Common myeloid progenitor, CD34-positive (primary cell): ENCODE results near the gene IDI1.

Experiments
- CTCF ChIA-PET: fragments of 350-600 bp; sonication (Branson Sonifier 250); formaldehyde crosslinking; loops from one replicate; lab custom pipeline; 2021; ENCODE audit warnings: antibody characterized with exemption; lab: Charles Lee
- POLR2A ChIA-PET: fragments of 350-600 bp; sonication (Branson Sonifier 250); formaldehyde crosslinking; loops from one replicate; lab custom pipeline; 2021; ENCODE audit warnings: antibody characterized with exemption; lab: Charles Lee
- DNase-seq, 3 donors: peaks; one replicate each; pipeline versions ENCODE4 v3.0.0 to v3.0.0-alpha.2; 2013
- H3K27ac ChIP-seq, 2 experiments: 1 replicate in 1 of 2; 2 replicates in 1 of 2; pipeline ENCODE4 v1.7.0; 2013; ENCODE audit warnings: inconsistent platforms in 2 of 2, low read length in 2 of 2, mild to moderate bottlenecking in 2 of 2, low read depth in 1 of 2, moderate library complexity in 1 of 2; ENCODE audit not compliant: severe bottlenecking in 2 of 2, insufficient read depth in 1 of 2, poor library complexity in 1 of 2
- H3K27me3 ChIP-seq, 5 experiments: replicated peaks in 2 of 5; 1 replicate in 3 of 5; 2 replicates in 2 of 5; pipeline versions ENCODE4 v1.6.1 to v1.7.0; 2013; ENCODE audit warnings: low read length in 4 of 5, mild to moderate bottlenecking in 2 of 5, moderate library complexity in 2 of 5, inconsistent platforms in 1 of 5; ENCODE audit not compliant: insufficient read depth in 5 of 5, control insufficient read depth in 4 of 5
- H3K36me3 ChIP-seq, 4 experiments: 1 replicate in 2 of 4; 2 replicates in 2 of 4; pipeline versions ENCODE4 v1.6.1 to v1.7.0; 2013; ENCODE audit warnings: low read length in 3 of 4, control low read depth in 1 of 4, mild to moderate bottlenecking in 1 of 4; ENCODE audit not compliant: control insufficient read depth in 4 of 4, insufficient read depth in 4 of 4
- H3K4me1 ChIP-seq, 4 experiments: 1 replicate in 3 of 4; 2 replicates in 1 of 4; pipeline versions ENCODE4 v1.6.1 to v1.7.1; 2013; ENCODE audit warnings: low read length in 3 of 4, mild to moderate bottlenecking in 3 of 4, control low read depth in 1 of 4, inconsistent platforms in 1 of 4, moderate library complexity in 1 of 4; ENCODE audit not compliant: control insufficient read depth in 4 of 4, insufficient read depth in 4 of 4; ENCODE audit errors: control extremely low read depth in 1 of 4
- H3K4me3 ChIP-seq, 7 experiments: 1 replicate in 4 of 7; 2 replicates in 3 of 7; pipeline versions ENCODE4 v1.5.1 to v1.7.0; 2013; ENCODE audit warnings: mild to moderate bottlenecking in 7 of 7, low read length in 6 of 7, moderate library complexity in 6 of 7, inconsistent platforms in 2 of 7, low read depth in 2 of 7, control low read depth in 1 of 7; ENCODE audit not compliant: insufficient read depth in 4 of 7, control insufficient read depth in 1 of 7; ENCODE audit errors: extremely low read depth in 1 of 7
- H3K9me3 ChIP-seq, 5 experiments: 1 replicate in 4 of 5; 2 replicates in 1 of 5; pipeline versions ENCODE4 v1.6.1 to v1.7.1; 2013; ENCODE audit warnings: low read length in 4 of 5, mild to moderate bottlenecking in 2 of 5, inconsistent platforms in 1 of 5, low read depth in 1 of 5, moderate library complexity in 1 of 5; ENCODE audit not compliant: control insufficient read depth in 4 of 5, insufficient read depth in 2 of 5; ENCODE audit errors: control extremely low read depth in 1 of 5
- WGBS: methylation state at CpG from one replicate; pipeline ENCODE4 v1.1.5; 2013; ENCODE audit not compliant: insufficient coverage; 5-methylcytosine and 5-hydroxymethylcytosine counted together

IDI1 gene

GRCh38 chr10:1029838-1030237 lies 19.1 kb downstream of the IDI1 start:
- 94% methylated on average over 6 of the region's 7 CpGs for WGBS
- Histone ChIP-seq H3K36me3 (no peaks in the 10 kb centered on the region), H3K4me3 (no peak overlapping the region), H3K4me1 (no peaks in the 10 kb centered on the region), H3K27ac (no peak overlapping the region), H3K9me3 (no peaks in the 10 kb centered on the region), H3K27me3 (no peaks in the 10 kb centered on the region)
- CTCF ChIA-PET: interaction anchor here (1.7 kb wide), 1 partner anchor 16 kb away, joined by 4 read pairs; no protein-coding TSS in a partner anchor
- POLR2A ChIA-PET: no interaction called here
- DNase-seq: no peak

GRCh38 chr10:1026578-1026977 lies 22.3 kb downstream of the IDI1 start:
- Histone ChIP-seq H3K27ac (no peak overlapping the region), H3K4me1 (no peaks in the 10 kb centered on the region), H3K36me3 (no peaks in the 10 kb centered on the region), H3K9me3 (no peaks in the 10 kb centered on the region), H3K4me3 (no peak overlapping the region), H3K27me3 (no peaks in the 10 kb centered on the region)
- POLR2A ChIA-PET: no interaction called here
- 100% methylated on average over 6 of the region's 6 CpGs for WGBS
- CTCF ChIA-PET: interaction anchor here (0.8 to 1.2 kb wide), 3 partner anchors 9 to 23 kb away, joined by 3 read pairs; no protein-coding TSS in a partner anchor
- no peak for DNase-seq

DNA sequence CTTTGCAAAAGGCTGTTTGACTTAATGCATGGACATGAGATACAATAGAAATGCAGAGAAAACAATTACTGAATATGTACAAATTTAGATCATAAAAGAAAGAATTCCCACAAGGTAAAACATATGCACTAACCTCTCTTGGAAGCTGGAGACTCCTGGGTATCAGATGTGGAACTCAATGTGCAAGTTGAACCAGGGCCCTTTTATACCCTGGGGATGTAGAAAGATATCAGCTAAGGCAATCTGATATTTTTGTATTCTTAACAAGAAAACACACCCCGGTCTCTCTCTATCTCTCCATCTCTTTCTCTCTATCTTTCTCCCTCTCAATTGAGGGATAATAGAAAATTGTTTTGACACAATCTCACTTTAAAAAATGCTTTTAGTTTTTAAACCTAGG lies 23.2 kb downstream of the IDI1 start, which contains the start of gene IDI2:
Gene IDI2 (minus strand): TSS at position 177 of the 400 bp plus-strand sequence. CDS start 1,136 bp downstream, outside the sequence.
- no peaks in the 10 kb centered on the region for H3K4me1 ChIP-seq
- CTCF ChIA-PET: interaction anchor here (0.8 kb wide), 1 partner anchor 22 kb away, joined by 3 read pairs; no protein-coding TSS in a partner anchor
- no peaks in the 10 kb centered on the region for H3K27me3 ChIP-seq
- no peak within 1 kb of the TSS for H3K4me3 ChIP-seq
- no peak for DNase-seq
- no CpG with 5 or more reads among the region's 1 CpG for WGBS
- H3K9me3 ChIP-seq: no peaks in the 10 kb centered on the region
- H3K27ac ChIP-seq: no peak within 1 kb of the TSS
- H3K36me3 ChIP-seq: peaks cover 0 to 7% (median 2%) of the 10 kb centered on the region in 4 experiments
- POLR2A ChIA-PET: no interaction called here

DNA sequence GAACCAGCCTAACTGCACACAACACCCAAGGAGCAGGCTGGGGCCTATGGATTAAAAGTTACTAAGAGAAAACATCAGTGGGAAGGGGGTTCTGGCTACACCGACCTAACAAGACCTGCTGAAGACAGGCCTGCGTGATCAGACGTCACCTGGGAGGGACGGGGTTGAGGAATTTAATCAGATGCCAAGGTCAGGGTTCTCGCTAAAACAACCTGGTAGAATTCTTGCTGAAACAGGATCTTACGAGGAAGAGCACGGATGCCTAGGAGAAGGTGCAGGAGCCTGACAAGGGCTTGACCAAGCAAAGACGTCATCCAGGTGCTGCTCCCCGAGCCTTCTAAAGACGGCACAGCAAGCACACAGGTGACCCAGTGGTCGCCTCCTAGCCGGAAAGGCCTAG lies 24.8 kb downstream of the IDI1 start:
- Histone ChIP-seq H3K4me3 (no peak overlapping the region), H3K36me3 (peaks cover 4 to 20% (median 10%) of the 10 kb centered on the region in 4 experiments), H3K27ac (no peak overlapping the region), H3K27me3 (no peaks in the 10 kb centered on the region), H3K4me1 (no peaks in the 10 kb centered on the region), H3K9me3 (no peaks in the 10 kb centered on the region)
- CTCF ChIA-PET: no interaction called here
- WGBS: over 99% methylated on average over 12 of the region's 12 CpGs
- no peak for DNase-seq
- POLR2A ChIA-PET: no interaction called here

GRCh38 chr10:1022413-1022812 lies 26.5 kb downstream of the IDI1 start:
- H3K4me1 ChIP-seq: no peaks in the 10 kb centered on the region

DNA sequence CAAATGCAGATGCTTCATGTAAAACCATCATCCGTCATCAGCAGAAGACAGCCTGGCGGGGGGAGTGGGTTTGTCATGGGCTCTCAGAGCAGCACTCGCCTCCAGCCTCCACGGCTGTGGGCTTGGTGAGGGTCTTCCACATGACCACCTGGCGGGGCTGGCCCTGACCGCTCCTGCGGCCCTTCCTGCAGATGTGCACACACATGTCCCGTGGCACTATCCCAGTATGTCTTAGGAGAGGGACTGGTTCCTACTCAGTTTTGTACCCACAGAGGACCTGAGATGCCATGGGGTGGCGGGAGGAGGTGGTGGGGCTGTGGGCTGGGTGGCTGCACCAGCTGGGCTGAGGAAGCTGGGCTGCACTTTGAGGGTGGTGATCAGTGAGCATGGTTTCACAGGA lies 28.0 kb downstream of the IDI1 start:
- Histone ChIP-seq H3K9me3 (no peaks in the 10 kb centered on the region), H3K36me3 (peaks cover 15 to 45% (median 30%) of the 10 kb centered on the region in 4 experiments), H3K27me3 (no peaks in the 10 kb centered on the region), H3K4me1 (no peaks in the 10 kb centered on the region), H3K27ac (no peak overlapping the region), H3K4me3 (no peak overlapping the region)
- 100% methylated on average over 5 of the region's 9 CpGs for WGBS
- ChIA-PET POLR2A (no interaction called here), CTCF (interaction anchor here (2.5 kb wide), 1 partner anchor 8 kb away, joined by 6 read pairs; no protein-coding TSS in a partner anchor)
- DNase-seq: no peak

More at GRCh38 chr10:1022413-1022812, 26.5 kb downstream of the IDI1 start:
- WGBS: 89% methylated on average over 11 of the region's 12 CpGs
- DNase-seq: no peak
- Histone ChIP-seq H3K27me3 (no peaks in the 10 kb centered on the region), H3K9me3 (no peaks in the 10 kb centered on the region), H3K36me3 (peaks cover 7 to 30% (median 19%) of the 10 kb centered on the region in 4 experiments), H3K4me3 (no peak overlapping the region), H3K27ac (no peak overlapping the region)
- ChIA-PET CTCF (no interaction called here), POLR2A (no interaction called here)

DNA sequence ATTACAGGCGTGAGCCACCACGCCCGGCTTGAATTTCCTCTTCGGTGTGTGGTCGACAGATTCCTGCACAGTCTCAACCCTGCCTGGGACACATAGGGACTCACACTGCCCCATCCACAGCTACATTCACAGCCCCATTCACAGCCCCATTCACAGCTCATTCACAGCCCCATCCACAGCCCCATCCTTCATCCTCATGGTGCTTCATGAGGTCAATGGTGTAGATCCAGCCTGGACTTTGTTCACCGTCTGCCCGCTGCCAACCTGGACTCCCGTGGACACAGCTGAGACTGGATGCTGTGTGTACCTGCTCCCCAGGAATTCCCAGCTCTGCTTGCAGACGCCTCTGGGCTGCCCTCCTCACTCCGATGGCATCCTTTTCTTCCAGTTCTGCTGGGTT lies 28.5 kb downstream of the IDI1 start:
- POLR2A ChIA-PET: no interaction called here
- Histone ChIP-seq H3K4me3 (no peak overlapping the region), H3K27ac (no peak overlapping the region), H3K9me3 (no peaks in the 10 kb centered on the region), H3K4me1 (no peaks in the 10 kb centered on the region), H3K36me3 (peaks cover 18 to 50% (median 35%) of the 10 kb centered on the region in 4 experiments), H3K27me3 (no peaks in the 10 kb centered on the region)
- CTCF ChIA-PET: interaction anchor here (2.5 kb wide), 1 partner anchor 8 kb away, joined by 6 read pairs; no protein-coding TSS in a partner anchor
- no peak for DNase-seq
- WGBS: 94% methylated on average over 8 of the region's 10 CpGs
